Lung (tissue), 12 donors: Measurements from ENCODE around the gene NCOA1. TPM values are rescaled to one million over a fixed set of nuclear protein-coding genes. Genes with fewer than 3 reads are reported as not detected.

Experiments used
- ATAC-seq: fragments of 200-7000 bp; cut with Tn5 transposase; one replicate; pipeline ENCODE4 v1.9.1; 2020; ENCODE audit warnings: moderate number of reproducible peaks; ENCODE audit not compliant: insufficient read depth, low FRiP score
- DNase-seq, 3 donors: peaks; one replicate each; pipeline ENCODE4 v3.0.0-alpha.2; 2013 to 2017
- H3K27ac ChIP-seq, 2 donors: one replicate each; pipeline ENCODE4 v1.5.1; 2013; ENCODE audit warnings: mild to moderate bottlenecking in 2 of 2, moderate library complexity in 2 of 2, control low read depth in 1 of 2, inconsistent platforms in 1 of 2, low read depth in 1 of 2, low read length in 1 of 2
- H3K27me3 ChIP-seq, 3 donors: one replicate each; pipeline ENCODE4 v1.5.1; 2013; ENCODE audit warnings: low read length in 2 of 3; ENCODE audit not compliant: control insufficient read depth in 3 of 3, insufficient read depth in 3 of 3
- H3K36me3 ChIP-seq, 4 donors: one replicate each; pipeline ENCODE4 v1.5.1; 2013; ENCODE audit warnings: low read length in 4 of 4, mild to moderate bottlenecking in 1 of 4, moderate library complexity in 1 of 4; ENCODE audit not compliant: control insufficient read depth in 4 of 4, insufficient read depth in 4 of 4
- H3K4me1 ChIP-seq, 5 donors: one replicate each; pipeline ENCODE4 v1.5.1; 2013; ENCODE audit warnings: low read length in 5 of 5, mild to moderate bottlenecking in 2 of 5, moderate library complexity in 1 of 5; ENCODE audit not compliant: control insufficient read depth in 5 of 5, insufficient read depth in 5 of 5
- H3K4me3 ChIP-seq: one replicate; pipeline ENCODE4 v1.5.1; 2013; ENCODE audit warnings: mild to moderate bottlenecking, control low read depth, moderate library complexity
- H3K9ac ChIP-seq, 2 donors: one replicate each; pipeline ENCODE4 v1.5.1; 2013; ENCODE audit warnings: low read length in 2 of 2, control low read depth in 1 of 2; ENCODE audit not compliant: insufficient read depth in 1 of 2
- H3K9me3 ChIP-seq, 4 donors: one replicate each; pipeline ENCODE4 v1.5.1; 2013; ENCODE audit warnings: low read length in 3 of 4, mild to moderate bottlenecking in 1 of 4, moderate library complexity in 1 of 4; ENCODE audit not compliant: control insufficient read depth in 4 of 4, insufficient read depth in 3 of 4
- WGBS, 2 donors: extraction: QIAGEN DNeasy Blood & Tissue Kit; methylation state at CpG; one replicate each; pipeline ENCODE4 v1.1.7; 2013; 5-methylcytosine and 5-hydroxymethylcytosine counted together
- polyA plus RNA-seq, 2 donors: library from polyadenylated mRNA; stranded (reverse); fragments of 200-250 nt; gene quantifications; one replicate each; pipeline ENCODE4 v1.2.1, GENCODE V29; 2013
- total RNA-seq, 2 donors: library from RNA; depleted of rRNA in 1 of 2; stranded (reverse); fragments of >200 nt in 1 of 2; gene quantifications; one replicate each; pipeline ENCODE4 v1.2.1, GENCODE V29; 2014 to 2021
- TF ChIP-seq, protein P1 (sequence below): IDR thresholded peaks from 2 replicates; pipeline ENCODE4 v1.5.1; 2012; ENCODE audit warnings: mild to moderate bottlenecking; ENCODE audit errors: control extremely low read depth, extremely low read depth
- donor health status: control.
- donor health status: control.
- donor health status: Bipolar disorder and iron deficiency.
- donor health status: healthy.
- donor health status: DM: yes; HTN: yes; CAD: no.

Gene NCOA1
- total and polyA plus RNA-seq, 4 donors, result 8.3 to 123 (median 27.3) TPM

DNA sequence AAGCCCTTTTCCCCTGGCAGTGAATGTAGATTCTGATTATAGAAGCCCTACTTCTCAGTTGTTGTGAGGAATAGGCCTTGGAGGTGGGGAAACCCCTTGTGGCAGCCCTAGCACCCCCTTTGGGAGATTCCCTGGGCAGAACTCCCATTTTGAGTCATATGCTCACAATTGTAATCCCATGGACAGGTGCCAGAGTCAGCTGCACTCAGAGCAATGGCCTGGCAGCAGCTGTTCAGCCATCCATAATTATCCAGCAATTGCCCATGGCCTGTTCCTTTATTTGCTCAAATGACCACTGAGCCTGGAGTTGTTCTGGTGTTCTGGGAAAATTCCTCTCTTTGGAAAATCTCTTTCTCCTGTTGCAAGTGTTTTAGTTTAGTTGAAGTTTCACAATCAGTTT lies 230.4 kb downstream of the NCOA1 start:
- H3K27ac ChIP-seq, result no peak overlapping the region
- DNase-seq, result peak; percentile 53 to 73 (median 66)

DNA sequence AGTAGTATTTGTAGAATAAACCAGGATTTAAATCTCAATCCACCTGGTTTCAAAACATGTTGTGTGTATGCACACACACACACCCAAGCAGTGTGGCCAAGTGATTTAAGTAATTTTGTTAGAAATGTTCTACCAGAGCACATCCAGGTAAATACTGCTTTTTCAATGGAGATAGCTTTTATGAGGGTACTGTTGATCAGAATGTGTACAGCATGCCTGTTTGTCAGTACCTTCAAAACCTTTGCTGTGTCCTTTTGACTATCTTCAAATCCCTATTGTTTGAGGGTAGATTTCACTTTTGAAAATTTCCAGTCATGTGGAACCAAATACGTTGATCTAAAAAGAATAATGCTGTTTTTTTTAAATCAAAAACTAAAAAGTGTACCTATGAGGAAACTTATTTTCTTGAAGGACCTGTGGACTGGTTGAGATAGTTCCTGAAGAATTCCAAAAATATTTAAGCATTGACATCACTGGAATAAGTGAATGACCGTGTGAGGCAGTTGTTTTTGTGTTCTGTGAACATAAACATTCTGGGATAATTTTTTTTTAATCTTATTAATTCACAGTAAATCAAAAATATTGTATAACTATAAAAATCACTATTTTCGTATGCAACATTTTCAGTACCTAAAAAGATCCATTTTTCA lies 231.2 kb downstream of the NCOA1 start:
- 81 to 92% methylated on average over 3 of the region's 3 CpGs for WGBS, 2 donors
- ATAC-seq, result no peak

More for the DNA sequence above, 230.4 kb downstream of the NCOA1 start:
- peaks cover 2 to 14% (median 7%) of the 10 kb centered on the region in 4 donors for H3K36me3 ChIP-seq
- TF ChIP-seq, protein P1, sequence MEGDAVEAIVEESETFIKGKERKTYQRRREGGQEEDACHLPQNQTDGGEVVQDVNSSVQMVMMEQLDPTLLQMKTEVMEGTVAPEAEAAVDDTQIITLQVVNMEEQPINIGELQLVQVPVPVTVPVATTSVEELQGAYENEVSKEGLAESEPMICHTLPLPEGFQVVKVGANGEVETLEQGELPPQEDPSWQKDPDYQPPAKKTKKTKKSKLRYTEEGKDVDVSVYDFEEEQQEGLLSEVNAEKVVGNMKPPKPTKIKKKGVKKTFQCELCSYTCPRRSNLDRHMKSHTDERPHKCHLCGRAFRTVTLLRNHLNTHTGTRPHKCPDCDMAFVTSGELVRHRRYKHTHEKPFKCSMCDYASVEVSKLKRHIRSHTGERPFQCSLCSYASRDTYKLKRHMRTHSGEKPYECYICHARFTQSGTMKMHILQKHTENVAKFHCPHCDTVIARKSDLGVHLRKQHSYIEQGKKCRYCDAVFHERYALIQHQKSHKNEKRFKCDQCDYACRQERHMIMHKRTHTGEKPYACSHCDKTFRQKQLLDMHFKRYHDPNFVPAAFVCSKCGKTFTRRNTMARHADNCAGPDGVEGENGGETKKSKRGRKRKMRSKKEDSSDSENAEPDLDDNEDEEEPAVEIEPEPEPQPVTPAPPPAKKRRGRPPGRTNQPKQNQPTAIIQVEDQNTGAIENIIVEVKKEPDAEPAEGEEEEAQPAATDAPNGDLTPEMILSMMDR, result no peak
- H3K9ac ChIP-seq, result no peak overlapping the region
- no peaks in the 10 kb centered on the region for H3K27me3 ChIP-seq
- peak; percentile 41 for ATAC-seq
- no peak overlapping the region for H3K4me3 ChIP-seq
- no peaks in the 10 kb centered on the region for H3K9me3 ChIP-seq
- H3K4me1 ChIP-seq, result peaks cover 0 to 10% (median 3%) of the 10 kb centered on the region in 5 donors

DNA sequence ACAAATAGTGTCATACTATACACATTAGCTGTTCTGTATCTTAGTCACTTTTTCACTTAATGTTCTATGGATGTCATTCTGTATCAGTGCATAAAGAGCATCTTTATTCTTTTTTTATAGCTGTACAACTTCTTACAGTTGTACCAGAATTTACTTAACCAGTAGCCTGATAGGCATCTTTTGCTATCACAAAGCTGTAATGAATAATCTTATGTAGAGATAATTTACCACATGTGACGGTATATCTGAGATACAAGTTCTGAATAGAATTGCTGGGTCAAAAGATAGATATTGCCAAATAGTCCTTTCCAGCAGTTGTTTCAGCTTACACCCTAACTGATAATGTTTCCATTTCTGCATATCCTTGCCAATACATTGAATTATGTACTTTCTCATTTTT lies 232.1 kb downstream of the NCOA1 start:
- H3K4me1 ChIP-seq, result peaks cover 0 to 10% (median 3%) of the 10 kb centered on the region in 5 donors
- no peaks in the 10 kb centered on the region for H3K9me3 ChIP-seq
- no peak for ATAC-seq

More for the DNA sequence above, 231.2 kb downstream of the NCOA1 start:
- no peak for DNase-seq
- no peak overlapping the region for H3K9ac ChIP-seq
- no peaks in the 10 kb centered on the region for H3K27me3 ChIP-seq
- TF ChIP-seq, protein P1, result no peak
- peaks cover 2 to 8% (median 5%) of the 10 kb centered on the region in 4 donors for H3K36me3 ChIP-seq
- H3K27ac ChIP-seq, result peak overlapping the region in 1 of 2 donors; percentile 9
- peaks cover 0 to 10% (median 3%) of the 10 kb centered on the region in 5 donors for H3K4me1 ChIP-seq
- H3K9me3 ChIP-seq, result no peaks in the 10 kb centered on the region
- H3K4me3 ChIP-seq, result no peak overlapping the region

More for the DNA sequence above, 232.1 kb downstream of the NCOA1 start:
- TF ChIP-seq, protein P1, result no peak
- Histone ChIP-seq H3K27me3 (no peaks in the 10 kb centered on the region), H3K36me3 (peaks cover 0 to 7% (median 4%) of the 10 kb centered on the region in 4 donors), H3K9ac (no peak overlapping the region), H3K4me3 (no peak overlapping the region), H3K27ac (no peak overlapping the region)
- 89 to 100% methylated on average over 1 of the region's 1 CpG for WGBS, 2 donors
- no peak for DNase-seq
